IPS-18a (cell line): ENCODE results near the gene TCF25.

Experiments used
- H3K27ac ChIP-seq: one replicate; pipeline ENCODE4 v1.5.1; 2013; ENCODE audit warnings: low read length
- H3K27me3 ChIP-seq: one replicate; pipeline ENCODE4 v1.6.1; 2013; ENCODE audit warnings: mild to moderate bottlenecking, low read length; ENCODE audit not compliant: control insufficient read depth, insufficient read depth
- H3K36me3 ChIP-seq: one replicate; pipeline ENCODE4 v1.6.1; 2013; ENCODE audit warnings: low read depth, low read length; ENCODE audit not compliant: control insufficient read depth
- H3K4me1 ChIP-seq: one replicate; pipeline ENCODE4 v1.6.1; 2013; ENCODE audit warnings: low read depth, low read length; ENCODE audit not compliant: control insufficient read depth
- H3K4me3 ChIP-seq: one replicate; pipeline ENCODE4 v1.5.1; 2013; ENCODE audit warnings: low read length
- H3K9ac ChIP-seq: one replicate; pipeline ENCODE4 v1.6.1; 2013; ENCODE audit warnings: mild to moderate bottlenecking, low read length, moderate library complexity
- H3K9me3 ChIP-seq: one replicate; pipeline ENCODE4 v1.6.1; 2013; ENCODE audit warnings: low read depth, low read length; ENCODE audit not compliant: control insufficient read depth

TCF25 gene

DNA sequence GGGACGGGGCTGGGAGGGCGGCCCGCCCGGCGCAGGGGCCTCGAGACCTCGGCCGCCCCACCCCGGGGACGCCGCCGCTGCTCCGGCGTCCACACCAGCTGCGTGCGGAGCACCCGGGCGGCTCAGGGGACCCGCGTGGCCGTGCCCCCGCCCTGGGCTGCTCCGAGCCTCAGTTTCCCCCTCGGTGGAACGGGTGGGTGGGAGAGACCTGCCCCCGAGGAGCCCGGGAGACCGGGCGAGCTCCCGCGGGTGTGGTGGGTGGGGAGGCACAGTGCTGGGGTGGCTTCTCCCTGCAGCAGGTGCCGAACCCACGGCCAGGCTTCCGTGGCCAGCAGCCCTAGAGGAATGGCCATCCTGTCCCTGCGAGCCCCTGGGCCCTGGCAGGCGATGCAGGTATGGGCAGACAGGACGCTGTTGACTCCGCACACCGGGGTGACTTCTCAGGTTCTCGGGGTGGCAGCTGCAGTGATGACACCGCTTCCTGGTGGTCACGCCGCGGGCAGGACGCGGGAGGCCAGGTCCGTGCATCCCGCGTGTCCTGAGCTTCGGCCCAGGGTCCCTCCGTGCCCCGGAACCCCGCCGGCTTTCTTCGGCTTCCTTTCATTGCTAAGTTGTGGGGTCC, 75.8 kb downstream of the TCF25 start:
- H3K4me1 ChIP-seq = no peaks in the 10 kb centered on the region
- H3K9me3 ChIP-seq = no peaks in the 10 kb centered on the region
- peak overlapping the region; percentile 51 for H3K4me3 ChIP-seq
- H3K36me3 ChIP-seq = no peaks in the 10 kb centered on the region
- no peak overlapping the region for H3K27ac ChIP-seq
- H3K9ac ChIP-seq = no peak overlapping the region
- H3K27me3 ChIP-seq = peaks cover 35% of the 10 kb centered on the region

DNA sequence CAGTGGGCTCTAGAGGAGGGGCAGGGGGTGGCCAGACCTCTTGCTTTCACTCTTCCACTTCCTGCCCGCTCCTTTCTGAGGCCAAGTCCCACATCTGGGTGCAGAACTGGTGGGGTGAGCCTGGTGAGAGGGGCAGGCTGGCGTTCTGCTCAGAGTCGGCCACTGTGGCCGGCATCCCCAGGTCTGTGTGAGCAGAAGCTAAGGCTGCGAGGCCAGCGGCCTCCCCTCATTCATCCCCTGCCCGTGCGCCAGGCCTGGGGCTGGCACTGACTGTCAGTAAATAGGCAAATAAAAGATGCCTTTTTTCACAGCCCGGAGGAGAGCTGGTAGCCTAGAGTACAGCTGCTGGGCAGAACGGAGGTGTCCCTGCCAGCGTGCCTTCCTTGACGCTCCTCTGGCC, 76.4 kb downstream of the TCF25 start:
- peak overlapping the region; percentile 51 for H3K4me3 ChIP-seq
- no peaks in the 10 kb centered on the region for H3K36me3 ChIP-seq
- peaks cover 1% of the 10 kb centered on the region for H3K4me1 ChIP-seq
- H3K27ac ChIP-seq = no peak overlapping the region
- H3K9me3 ChIP-seq = no peaks in the 10 kb centered on the region
- peaks cover 35% of the 10 kb centered on the region for H3K27me3 ChIP-seq
- H3K9ac ChIP-seq = no peak overlapping the region

DNA sequence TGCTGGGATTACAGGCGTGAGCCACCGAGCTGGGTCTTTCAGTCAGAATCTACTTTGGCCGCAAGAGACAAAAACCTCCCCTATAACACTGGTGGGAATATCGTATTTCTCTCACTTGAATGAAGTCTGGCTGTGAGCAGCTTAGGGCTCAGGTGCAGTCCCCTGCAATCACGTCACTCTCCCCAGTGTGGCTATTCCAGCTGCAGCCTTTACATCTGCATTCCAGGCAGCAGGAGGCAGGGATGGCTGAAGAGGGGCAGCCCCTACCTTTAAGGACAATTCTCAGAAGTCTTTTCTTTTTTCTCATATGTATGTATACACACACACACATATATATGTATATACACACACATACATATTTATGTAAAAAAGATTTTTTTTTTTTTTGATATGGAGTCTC, 78.1 kb downstream of the TCF25 start:
- no peak overlapping the region for H3K27ac ChIP-seq
- H3K9me3 ChIP-seq = no peaks in the 10 kb centered on the region
- peaks cover 30% of the 10 kb centered on the region for H3K27me3 ChIP-seq
- H3K4me1 ChIP-seq = peaks cover 4% of the 10 kb centered on the region
- no peak overlapping the region for H3K9ac ChIP-seq
- no peak overlapping the region for H3K4me3 ChIP-seq
- H3K36me3 ChIP-seq = no peaks in the 10 kb centered on the region

DNA sequence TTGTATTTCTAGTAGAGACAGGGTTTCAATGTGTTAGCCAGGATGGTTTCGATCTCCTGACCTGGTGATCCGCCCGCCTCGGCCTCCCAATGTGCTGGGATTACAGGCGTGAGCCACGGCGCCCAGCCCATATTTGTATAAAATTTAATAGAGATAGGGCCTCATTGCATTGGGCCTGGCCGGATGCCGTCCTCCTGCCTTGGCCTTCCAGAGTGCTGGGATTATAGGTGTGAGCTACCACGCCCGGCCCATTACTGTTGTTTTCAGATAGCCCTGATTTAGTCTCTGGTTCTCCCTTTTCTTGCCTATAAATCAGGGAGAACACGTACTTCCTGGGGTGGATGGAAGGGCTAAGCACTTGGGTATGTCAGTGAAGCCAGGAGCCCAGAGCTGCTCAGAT, 78.7 kb downstream of the TCF25 start:
- no peak overlapping the region for H3K9ac ChIP-seq
- no peaks in the 10 kb centered on the region for H3K9me3 ChIP-seq
- no peaks in the 10 kb centered on the region for H3K36me3 ChIP-seq
- H3K27me3 ChIP-seq = peaks cover 24% of the 10 kb centered on the region
- H3K4me1 ChIP-seq = peaks cover 4% of the 10 kb centered on the region
- no peak overlapping the region for H3K4me3 ChIP-seq
- no peak overlapping the region for H3K27ac ChIP-seq

DNA sequence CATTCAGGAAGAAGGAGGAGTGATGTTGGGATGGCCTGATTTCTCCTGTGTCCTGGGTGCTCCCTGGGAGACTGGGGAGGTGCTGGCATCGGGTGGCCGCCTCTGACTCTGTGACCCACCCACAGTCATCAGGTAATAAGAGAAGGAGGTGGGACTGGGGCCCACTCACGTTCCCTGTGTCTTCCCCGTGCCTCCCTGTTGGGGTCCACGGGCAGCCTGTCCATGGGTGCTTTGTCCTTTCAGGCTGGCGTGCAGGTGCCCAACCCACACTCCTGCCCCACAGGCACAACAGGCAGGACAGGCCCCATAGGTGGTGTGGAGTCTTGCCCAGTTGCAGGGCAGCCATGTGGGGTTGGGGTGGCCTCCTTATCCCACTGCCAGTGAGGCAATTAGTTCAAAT, 79.2 kb downstream of the TCF25 start:
- Histone ChIP-seq H3K4me1 (peaks cover 4% of the 10 kb centered on the region), H3K27me3 (peaks cover 19% of the 10 kb centered on the region), H3K9me3 (no peaks in the 10 kb centered on the region), H3K36me3 (no peaks in the 10 kb centered on the region), H3K4me3 (no peak overlapping the region), H3K27ac (no peak overlapping the region), H3K9ac (no peak overlapping the region)

DNA sequence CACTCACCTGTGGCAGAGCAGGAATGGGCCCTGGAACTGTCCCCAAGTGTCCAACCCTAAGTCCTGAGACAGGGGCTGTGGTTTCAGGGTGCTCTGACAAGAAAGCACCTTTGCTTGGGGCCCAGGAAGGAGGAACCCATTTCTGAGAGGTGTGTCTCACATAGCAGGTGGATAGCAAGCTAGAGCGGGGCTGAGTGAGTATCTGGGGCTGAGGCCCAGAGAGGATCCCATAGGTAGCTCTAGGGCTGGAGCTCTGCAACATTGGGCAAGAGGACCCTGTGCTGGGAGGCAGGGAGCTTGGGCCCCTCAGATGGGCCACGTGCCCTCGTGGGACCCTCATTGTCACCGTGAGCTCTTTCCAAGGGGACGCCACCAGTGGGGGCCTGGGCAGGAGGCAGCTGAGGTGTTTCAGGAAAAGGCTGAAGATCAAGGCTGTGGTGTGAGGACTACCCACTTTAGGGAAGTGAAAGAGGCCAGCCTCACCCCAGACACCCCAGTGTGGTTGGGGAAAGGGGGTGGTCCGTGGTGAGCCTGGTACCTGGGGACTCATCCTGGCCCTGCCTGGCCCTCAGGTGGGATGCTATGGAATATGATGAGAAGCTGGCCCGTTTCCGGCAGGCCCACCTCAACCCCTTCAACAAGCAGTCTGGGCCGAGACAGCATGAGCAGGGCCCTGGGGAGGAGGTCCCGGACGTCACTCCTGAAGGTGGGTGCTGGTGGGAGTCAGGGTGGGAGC, 80.4 kb downstream of the TCF25 start:
- H3K9ac ChIP-seq = no peak overlapping the region
- no peaks in the 10 kb centered on the region for H3K36me3 ChIP-seq
- H3K4me1 ChIP-seq = peaks cover 4% of the 10 kb centered on the region
- no peak overlapping the region for H3K27ac ChIP-seq
- H3K9me3 ChIP-seq = no peaks in the 10 kb centered on the region
- H3K4me3 ChIP-seq = no peak overlapping the region
- H3K27me3 ChIP-seq = peaks cover 12% of the 10 kb centered on the region

DNA sequence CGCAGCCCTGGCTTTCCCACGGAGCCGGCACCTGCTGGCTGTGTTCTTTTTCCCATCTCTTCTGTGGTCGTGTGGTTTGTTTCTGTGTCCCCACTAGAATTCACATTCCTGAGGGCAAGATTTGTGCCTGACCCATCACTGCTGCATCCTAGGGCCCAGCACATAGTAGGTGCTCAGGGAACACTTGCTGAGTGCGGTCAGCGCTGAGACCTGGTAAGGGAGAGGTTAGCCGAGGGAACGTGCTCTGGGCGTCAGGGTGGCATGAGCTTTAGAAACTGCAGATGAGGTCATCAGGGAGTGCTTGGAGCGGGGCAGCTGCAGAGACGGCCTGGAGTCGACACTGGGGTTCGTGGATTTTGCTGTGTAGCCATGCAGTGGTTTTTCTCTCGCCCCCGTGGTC, 81.1 kb downstream of the TCF25 start:
- H3K9me3 ChIP-seq = no peaks in the 10 kb centered on the region
- peaks cover 4% of the 10 kb centered on the region for H3K4me1 ChIP-seq
- H3K4me3 ChIP-seq = no peak overlapping the region
- H3K27me3 ChIP-seq = peaks cover 7% of the 10 kb centered on the region
- no peaks in the 10 kb centered on the region for H3K36me3 ChIP-seq
- no peak overlapping the region for H3K9ac ChIP-seq
- H3K27ac ChIP-seq = no peak overlapping the region

DNA sequence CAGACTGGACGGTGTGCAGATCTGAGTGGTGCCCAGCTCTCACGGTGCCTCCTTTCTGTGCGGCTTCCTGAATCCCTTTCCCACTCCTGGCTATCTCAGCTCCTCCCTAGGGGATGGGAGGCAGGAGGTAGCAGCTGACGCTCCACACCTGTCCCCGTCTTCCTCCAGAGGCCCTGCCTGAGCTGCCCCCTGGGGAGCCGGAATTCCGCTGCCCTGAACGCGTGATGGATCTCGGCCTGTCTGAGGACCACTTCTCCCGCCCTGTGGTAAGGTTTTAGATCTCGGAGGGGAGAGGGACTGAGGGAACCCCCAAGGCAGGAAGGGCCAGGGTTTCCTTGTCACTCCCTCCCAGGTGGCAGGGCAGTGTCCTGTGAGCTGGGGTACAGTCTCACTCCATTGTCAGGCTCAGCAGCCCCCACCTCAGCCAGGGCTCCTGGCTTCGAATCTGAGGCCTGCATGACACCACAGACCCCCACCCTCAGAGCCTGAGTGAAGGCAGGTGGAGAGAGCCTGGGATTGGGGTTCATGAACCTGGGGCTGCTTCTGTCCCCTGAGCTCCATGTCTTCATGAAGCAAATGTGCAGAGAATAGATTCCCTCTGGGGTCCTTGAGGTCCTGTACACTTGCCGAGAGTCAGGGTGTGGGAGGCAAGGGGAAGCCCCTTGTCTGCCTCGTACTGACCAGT, 81.8 kb downstream of the TCF25 start:
- Histone ChIP-seq H3K27me3 (no peaks in the 10 kb centered on the region), H3K4me1 (peaks cover 4% of the 10 kb centered on the region), H3K36me3 (no peaks in the 10 kb centered on the region), H3K27ac (no peak overlapping the region), H3K9me3 (no peaks in the 10 kb centered on the region), H3K4me3 (no peak overlapping the region), H3K9ac (no peak overlapping the region)

DNA sequence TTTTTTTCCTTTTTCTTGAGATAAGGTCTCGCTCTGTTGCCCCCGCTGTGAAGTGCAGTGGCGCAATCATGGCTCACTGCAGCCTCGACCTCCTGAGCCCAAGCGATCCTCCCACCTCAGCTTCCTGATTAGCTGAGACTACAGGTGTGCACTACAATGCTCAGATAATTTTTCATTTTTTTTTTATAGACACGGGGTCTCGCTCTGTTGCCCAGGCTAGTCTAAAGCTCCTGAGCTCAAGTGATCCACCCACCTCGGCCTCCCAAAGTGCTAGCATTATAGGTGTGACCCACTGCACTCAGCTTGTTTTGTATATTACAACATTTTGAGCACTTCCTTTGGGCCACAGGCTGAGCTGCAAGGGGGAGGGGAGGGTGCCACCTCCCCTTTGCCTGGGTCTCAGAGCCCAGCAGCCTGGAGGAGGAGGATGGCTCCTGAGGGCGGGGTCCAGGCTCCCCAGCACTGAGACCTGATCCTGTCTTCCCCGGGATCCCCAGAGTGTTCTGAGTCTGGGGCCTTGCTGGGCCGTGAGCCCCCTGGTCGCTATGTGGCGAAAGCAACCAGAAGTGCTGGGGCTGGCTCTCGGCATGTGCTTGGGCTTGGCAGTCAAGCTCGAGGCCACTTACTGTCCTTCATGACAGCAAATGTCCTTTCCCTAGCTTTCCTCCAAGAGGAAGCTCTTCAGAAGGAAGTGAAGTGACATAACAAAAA, 83.3 kb downstream of the TCF25 start:
- H3K9ac ChIP-seq = no peak overlapping the region
- H3K9me3 ChIP-seq = no peaks in the 10 kb centered on the region
- H3K36me3 ChIP-seq = no peaks in the 10 kb centered on the region
- H3K4me3 ChIP-seq = no peak overlapping the region
- H3K27ac ChIP-seq = no peak overlapping the region
- H3K27me3 ChIP-seq = no peaks in the 10 kb centered on the region
- H3K4me1 ChIP-seq = peaks cover 4% of the 10 kb centered on the region

DNA sequence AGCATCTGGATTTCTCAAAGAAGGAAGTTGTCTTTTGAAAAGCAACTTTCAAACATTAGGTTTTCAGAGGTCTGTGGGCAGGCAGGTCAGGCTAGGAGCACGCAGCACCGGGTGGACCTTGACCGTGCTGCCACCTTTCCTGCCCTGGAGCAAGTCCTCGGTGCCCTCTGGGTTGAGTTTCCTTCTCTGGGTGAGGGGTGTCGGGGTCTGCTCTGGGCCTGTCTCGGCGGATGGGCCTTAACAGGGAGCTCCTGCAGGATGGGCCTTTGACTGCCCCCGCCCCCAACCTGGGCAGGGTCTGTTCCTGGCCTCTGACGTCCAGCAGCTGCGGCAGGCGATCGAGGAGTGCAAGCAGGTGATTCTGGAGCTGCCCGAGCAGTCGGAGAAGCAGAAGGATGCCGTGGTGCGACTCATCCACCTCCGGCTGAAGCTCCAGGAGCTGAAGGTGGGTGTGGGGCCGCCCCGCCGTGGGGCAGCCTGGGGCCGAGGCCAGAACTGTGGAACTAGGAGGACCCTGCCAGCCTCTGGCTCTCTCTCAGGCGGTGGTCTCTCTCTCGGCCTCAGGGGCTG, 83.9 kb downstream of the TCF25 start:
- no peaks in the 10 kb centered on the region for H3K36me3 ChIP-seq
- peaks cover 4% of the 10 kb centered on the region for H3K4me1 ChIP-seq
- H3K27ac ChIP-seq = no peak overlapping the region
- no peaks in the 10 kb centered on the region for H3K9me3 ChIP-seq
- no peak overlapping the region for H3K4me3 ChIP-seq
- H3K27me3 ChIP-seq = no peaks in the 10 kb centered on the region
- H3K9ac ChIP-seq = no peak overlapping the region

DNA sequence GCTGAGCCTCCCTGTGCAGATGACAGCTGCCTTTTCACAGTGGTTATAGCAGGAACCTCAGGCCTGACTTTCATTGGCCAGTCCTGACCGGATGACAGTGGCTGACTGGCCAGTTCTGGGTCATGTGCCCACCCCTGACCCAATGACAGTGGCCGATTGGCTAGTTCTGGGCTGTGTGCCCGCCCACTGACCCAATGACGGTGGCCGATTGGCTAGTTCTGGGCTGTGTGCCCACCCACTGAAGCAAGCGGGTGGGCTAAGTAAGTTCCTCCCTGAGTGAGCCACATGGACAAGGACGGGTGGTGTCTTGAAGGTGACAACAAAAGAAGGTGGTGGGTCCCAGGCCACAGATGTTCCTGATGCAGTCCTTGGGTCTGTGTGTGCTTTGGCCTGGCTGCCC, 84.7 kb downstream of the TCF25 start:
- Histone ChIP-seq H3K9me3 (no peaks in the 10 kb centered on the region), H3K27me3 (no peaks in the 10 kb centered on the region), H3K36me3 (no peaks in the 10 kb centered on the region), H3K9ac (no peak overlapping the region), H3K27ac (no peak overlapping the region), H3K4me3 (no peak overlapping the region), H3K4me1 (peaks cover 4% of the 10 kb centered on the region)
